ENCODE results near the gene OPCML. TPM values are rescaled to one million over a fixed set of nuclear protein-coding genes. Genes with fewer than 3 reads are reported as not detected.

The OPCML gene
- under 1 TPM; 0.06 to 0.83 (median 0.24) TPM for total RNA-seq

GRCh38 chr11:133531971-133532651 lies at the start of gene OPCML:
Gene OPCML, minus strand, starts transcription at chr11:133532501.
- no peaks in the 10 kb centered on the region for H3K9me3 ChIP-seq
- H3K4me1 ChIP-seq, result no peaks in the 10 kb centered on the region
- peak within 1 kb of the TSS; percentile 12 to 30 (median 22) for H3K4me3 ChIP-seq
- 2% methylated on average over 20 of the region's 27 CpGs for WGBS
- H3K27ac ChIP-seq (replicated peaks in 1 of 4), result no peak within 1 kb of the TSS
- peaks cover 0 to 66% (median 8%) of the 10 kb centered on the region in 4 donors for H3K27me3 ChIP-seq
- no peak for TF ChIP-seq POLR2A (IDR thresholded peaks at IDR 0.05; ENCODE audit: low read depth)
- no peak for TF ChIP-seq EP300 (IDR thresholded peaks at IDR 0.05)
- no peaks in the 10 kb centered on the region for H3K36me3 ChIP-seq
- intact Hi-C loops (cut with DNase I), result no loop called here
- DNase-seq (ENCODE audit: extremely low spot score), result no peak

- TF ChIP-seq EP300 (IDR thresholded peaks at IDR 0.05), result no peak
- peak; percentile 91 for DNase-seq (ENCODE audit: extremely low spot score)
- H3K4me3 ChIP-seq, result no peak overlapping the region
- H3K4me1 ChIP-seq, result no peaks in the 10 kb centered on the region
- no peaks in the 10 kb centered on the region for H3K9me3 ChIP-seq
- peaks cover 0 to 9% (median 0%) of the 10 kb centered on the region in 4 donors for H3K27me3 ChIP-seq
- intact Hi-C loops (cut with DNase I), result no loop called here
- no peaks in the 10 kb centered on the region for H3K36me3 ChIP-seq
- H3K27ac ChIP-seq (replicated peaks in 1 of 4), result no peak overlapping the region
- 73% methylated on average over 6 of the region's 6 CpGs for WGBS
Observed at GRCh38 chr11:133581091-133581490, 48.8 kb upstream of the OPCML start.

DNA sequence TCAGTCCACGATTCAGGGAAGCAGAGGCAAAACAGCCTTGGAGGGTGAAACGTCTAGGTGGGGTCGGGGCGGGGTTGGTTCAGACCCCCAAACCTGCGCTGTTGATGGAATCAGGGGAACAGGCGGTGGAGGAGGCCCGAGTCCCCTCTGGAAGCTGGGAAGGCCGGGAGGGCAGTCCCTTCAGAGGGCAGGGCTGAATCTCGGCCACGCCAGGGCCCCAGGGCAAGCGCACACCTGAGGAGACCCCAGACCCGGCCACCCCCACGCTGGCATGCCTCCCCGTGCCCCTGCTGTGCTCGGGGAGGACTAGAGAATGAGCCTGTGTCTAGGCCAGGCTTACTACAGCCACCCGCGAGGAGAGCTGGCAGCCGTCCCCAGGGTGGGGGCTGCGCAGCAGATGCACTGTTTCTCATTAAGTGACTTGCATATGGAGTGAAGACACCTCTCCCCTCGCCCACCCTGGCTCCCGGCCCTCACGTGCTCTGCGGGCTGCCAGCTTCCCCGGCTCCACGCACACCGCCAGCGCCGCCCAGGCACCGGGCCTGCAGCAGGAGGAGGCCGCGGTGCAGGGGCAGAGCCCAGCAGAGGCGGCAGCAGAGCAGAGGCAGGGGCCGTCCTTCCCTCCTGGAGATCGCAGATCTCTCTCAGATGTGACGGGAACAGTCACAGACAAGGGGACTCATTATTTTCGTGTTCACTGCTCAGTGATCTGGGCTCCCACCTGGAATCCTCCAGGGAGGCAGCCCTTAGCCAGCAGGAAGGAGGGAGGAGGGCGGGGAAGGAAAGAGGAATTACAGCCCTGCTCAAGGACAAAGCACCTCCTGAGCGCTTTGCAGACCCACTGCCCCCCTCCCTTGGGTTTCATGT lies 47.1 kb upstream of the OPCML start:
- Histone ChIP-seq H3K9me3 (no peaks in the 10 kb centered on the region), H3K4me3 (no peak overlapping the region), H3K36me3 (no peaks in the 10 kb centered on the region), H3K27ac (replicated peaks in 1 of 4) (no peak overlapping the region), H3K4me1 (no peaks in the 10 kb centered on the region), H3K27me3 (peaks cover 0 to 13% (median 0%) of the 10 kb centered on the region in 4 donors)
- TF ChIP-seq POLR2AphosphoS5 (IDR thresholded peaks at IDR 0.05) (no peak), EP300 (IDR thresholded peaks at IDR 0.05) (no peak), POLR2A (IDR thresholded peaks at IDR 0.05; ENCODE audit: low read depth) (no peak)
- TF ChIP-seq, protein P1, sequence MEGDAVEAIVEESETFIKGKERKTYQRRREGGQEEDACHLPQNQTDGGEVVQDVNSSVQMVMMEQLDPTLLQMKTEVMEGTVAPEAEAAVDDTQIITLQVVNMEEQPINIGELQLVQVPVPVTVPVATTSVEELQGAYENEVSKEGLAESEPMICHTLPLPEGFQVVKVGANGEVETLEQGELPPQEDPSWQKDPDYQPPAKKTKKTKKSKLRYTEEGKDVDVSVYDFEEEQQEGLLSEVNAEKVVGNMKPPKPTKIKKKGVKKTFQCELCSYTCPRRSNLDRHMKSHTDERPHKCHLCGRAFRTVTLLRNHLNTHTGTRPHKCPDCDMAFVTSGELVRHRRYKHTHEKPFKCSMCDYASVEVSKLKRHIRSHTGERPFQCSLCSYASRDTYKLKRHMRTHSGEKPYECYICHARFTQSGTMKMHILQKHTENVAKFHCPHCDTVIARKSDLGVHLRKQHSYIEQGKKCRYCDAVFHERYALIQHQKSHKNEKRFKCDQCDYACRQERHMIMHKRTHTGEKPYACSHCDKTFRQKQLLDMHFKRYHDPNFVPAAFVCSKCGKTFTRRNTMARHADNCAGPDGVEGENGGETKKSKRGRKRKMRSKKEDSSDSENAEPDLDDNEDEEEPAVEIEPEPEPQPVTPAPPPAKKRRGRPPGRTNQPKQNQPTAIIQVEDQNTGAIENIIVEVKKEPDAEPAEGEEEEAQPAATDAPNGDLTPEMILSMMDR (IDR thresholded peaks at IDR 0.05), result no peak
- WGBS, result 70% methylated on average over 22 of the region's 38 CpGs
- peak; percentile 87 for DNase-seq (ENCODE audit: extremely low spot score)
- intact Hi-C loops (cut with DNase I), result no loop called here

GRCh38 chr11:133577403-133577802 lies 45.1 kb upstream of the OPCML start:
- H3K27me3 ChIP-seq, result peaks cover 0 to 18% (median 0%) of the 10 kb centered on the region in 4 donors
- intact Hi-C loops (cut with DNase I), result no loop called here

GRCh38 chr11:133576351-133576750 lies 44.0 kb upstream of the OPCML start:
- no peak for TF ChIP-seq POLR2A (IDR thresholded peaks at IDR 0.05; ENCODE audit: low read depth)
- TF ChIP-seq, protein P1 (IDR thresholded peaks at IDR 0.05), result no peak
- no peak for TF ChIP-seq POLR2AphosphoS5 (IDR thresholded peaks at IDR 0.05)
- no peak for TF ChIP-seq EP300 (IDR thresholded peaks at IDR 0.05)
- Histone ChIP-seq H3K4me1 (no peaks in the 10 kb centered on the region), H3K4me3 (no peak overlapping the region), H3K9me3 (no peaks in the 10 kb centered on the region), H3K36me3 (no peaks in the 10 kb centered on the region), H3K27ac (replicated peaks in 1 of 4) (no peak overlapping the region), H3K27me3 (peaks cover 0 to 18% (median 0%) of the 10 kb centered on the region in 4 donors)
- DNase-seq (ENCODE audit: extremely low spot score), result no peak
- intact Hi-C loops (cut with DNase I), result no loop called here
- 81% methylated on average over 16 of the region's 16 CpGs for WGBS

More at GRCh38 chr11:133577403-133577802, 45.1 kb upstream of the OPCML start:
- no peak overlapping the region for H3K4me3 ChIP-seq
- no peak for DNase-seq (ENCODE audit: extremely low spot score)
- no peaks in the 10 kb centered on the region for H3K9me3 ChIP-seq
- TF ChIP-seq EP300 (IDR thresholded peaks at IDR 0.05) (no peak), POLR2A (IDR thresholded peaks at IDR 0.05; ENCODE audit: low read depth) (no peak), POLR2AphosphoS5 (IDR thresholded peaks at IDR 0.05) (no peak)
- TF ChIP-seq, protein P1 (IDR thresholded peaks at IDR 0.05), result no peak
- H3K4me1 ChIP-seq, result no peaks in the 10 kb centered on the region
- H3K36me3 ChIP-seq, result no peaks in the 10 kb centered on the region
- WGBS, result 95% methylated on average over 3 of the region's 3 CpGs
- H3K27ac ChIP-seq (replicated peaks in 1 of 4), result no peak overlapping the region

Data from esophagus muscularis mucosa (tissue), 4 donors.